GM23338 (cell line): ENCODE measurements around the gene SOHLH1. TPM values are rescaled to one million over a fixed set of nuclear protein-coding genes. Genes with fewer than 3 reads are reported as not detected.

Experiments used
- ATAC-seq: fragments of 200-7000 bp; cut with Tn5 transposase; 3 replicates; pipeline ENCODE4 v1.9.1; 2020
- DNase-seq: peaks from one replicate; pipeline ENCODE4 v3.0.0-alpha.2; 2015; ENCODE audit warnings: low spot score
- H2AFZ ChIP-seq: fragments of 200-600 bp; sonication (generic); 2 replicates; pipeline ENCODE4 v1.8.0; 2016; ENCODE audit warnings: antibody characterized with exemption, mild to moderate bottlenecking, moderate library complexity
- H3F3A ChIP-seq: fragments of 200-600 bp; sonication (generic); replicated peaks from 2 replicates; pipeline ENCODE4 v1.8.0; 2017; ENCODE audit warnings: antibody characterized with exemption, mixed run types, low read depth
- H3K27ac ChIP-seq: fragments of 200-600 bp; sonication (generic); 2 replicates; pipeline ENCODE4 v1.6.1; 2016; ENCODE audit warnings: low read depth
- H3K27me3 ChIP-seq: fragments of 200-600 bp; sonication (generic); 2 replicates; pipeline ENCODE4 v1.8.0; 2016; ENCODE audit warnings: mild to moderate bottlenecking, mixed run types, moderate library complexity; ENCODE audit not compliant: insufficient read depth
- H3K36me3 ChIP-seq: fragments of 200-600 bp; sonication (generic); 2 replicates; pipeline ENCODE4 v1.8.0; 2016; ENCODE audit warnings: mild to moderate bottlenecking; ENCODE audit not compliant: insufficient read depth
- H3K4me1 ChIP-seq: fragments of 200-600 bp; sonication (generic); 2 replicates; pipeline ENCODE4 v1.8.0; 2016; ENCODE audit warnings: mild to moderate bottlenecking, moderate library complexity; ENCODE audit not compliant: insufficient read depth
- H3K4me2 ChIP-seq: fragments of 200-600 bp; sonication (generic); 2 replicates; pipeline ENCODE4 v1.7.1; 2017; ENCODE audit warnings: mixed run types
- H3K4me3 ChIP-seq: fragments of 200-600 bp; sonication (generic); 2 replicates; pipeline ENCODE4 v1.6.1; 2016; ENCODE audit warnings: mixed run types
- H3K79me2 ChIP-seq: fragments of 200-600 bp; sonication (generic); replicated peaks from 2 replicates; pipeline ENCODE4 v1.8.0; 2017; ENCODE audit warnings: mild to moderate bottlenecking; ENCODE audit not compliant: insufficient read depth
- H3K9me2 ChIP-seq: fragments of 200-600 bp; sonication (generic); 2 replicates; pipeline ENCODE4 v1.8.0; 2017; ENCODE audit not compliant: insufficient read depth
- H4K20me1 ChIP-seq: fragments of 200-600 bp; sonication (generic); replicated peaks from 2 replicates; pipeline ENCODE4 v1.8.0; 2017; ENCODE audit warnings: mild to moderate bottlenecking; ENCODE audit not compliant: insufficient read depth
- H3K27ac Mint-ChIP-seq: 2 replicates; pipeline ENCODE4 v1.8.0; 2020; ENCODE audit warnings: inconsistent platforms, mild to moderate bottlenecking, moderate library complexity, mixed read lengths
- H3K27me3 Mint-ChIP-seq: 3 replicates; pipeline ENCODE4 v1.8.0; 2022; ENCODE audit warnings: low read depth, mild to moderate bottlenecking, moderate library complexity, mixed read lengths, inconsistent platforms; ENCODE audit not compliant: insufficient read depth, poor library complexity
- H3K36me3 Mint-ChIP-seq: 3 replicates; pipeline ENCODE4 v1.8.0; 2021; ENCODE audit warnings: low read depth, mild to moderate bottlenecking, inconsistent platforms, moderate library complexity, mixed read lengths
- H3K4me1 Mint-ChIP-seq: 3 replicates; pipeline ENCODE4 v1.8.0; 2020; ENCODE audit warnings: mild to moderate bottlenecking, inconsistent platforms, mixed read lengths
- H3K4me3 Mint-ChIP-seq: 3 replicates; pipeline ENCODE4 v1.8.0; 2021; ENCODE audit warnings: moderate library complexity, mild to moderate bottlenecking, inconsistent platforms, mixed read lengths
- H3K9me3 Mint-ChIP-seq: 3 replicates; pipeline ENCODE4 v1.8.0; 2020; ENCODE audit warnings: moderate library complexity, mild to moderate bottlenecking, inconsistent platforms, mixed read lengths
- CREB1 ChIP-seq: fragments of 250-450 bp; sonication (Bioruptor Pico); IDR thresholded peaks from 2 replicates; pipeline ENCODE4 v1.5.0; 2020; ENCODE audit warnings: low read depth, mild to moderate bottlenecking, moderate library complexity
- EZH2 ChIP-seq: fragments of 200-600 bp; sonication (generic); IDR thresholded peaks from one replicate; pipeline ENCODE4 v1.8.0; 2017; ENCODE audit warnings: antibody characterized with exemption, mild to moderate bottlenecking, low read depth; ENCODE audit not compliant: unreplicated experiment
- EZH2phosphoT487 ChIP-seq: fragments of 200-600 bp; sonication (generic); IDR thresholded peaks from one replicate; pipeline ENCODE4 v1.8.1; 2018; ENCODE audit warnings: antibody characterized with exemption; ENCODE audit not compliant: unreplicated experiment
- JUNB ChIP-seq: IDR thresholded peaks from one replicate; pipeline ENCODE4 v1.6.1; 2016; ENCODE audit warnings: antibody characterized with exemption; ENCODE audit not compliant: unreplicated experiment
- NANOG ChIP-seq: IDR thresholded peaks from 2 replicates; pipeline ENCODE4 v1.6.1; 2016; ENCODE audit warnings: antibody characterized with exemption, borderline replicate concordance
- POLR2AphosphoS5 ChIP-seq: IDR thresholded peaks from 2 replicates; pipeline ENCODE4 v1.6.1; 2016; ENCODE audit warnings: antibody characterized with exemption, low read depth
- STAT1 ChIP-seq: IDR thresholded peaks from one replicate; pipeline ENCODE4 v1.6.1; 2016; ENCODE audit warnings: antibody characterized with exemption; ENCODE audit not compliant: unreplicated experiment
- ZNF114 ChIP-seq: fragments of 250-450 bp; sonication (Bioruptor Pico); IDR thresholded peaks from 2 replicates; pipeline ENCODE4 v1.5.0; 2020; ENCODE audit warnings: mild to moderate bottlenecking, moderate library complexity
- ZNF331 ChIP-seq: fragments of 250-450 bp; sonication (Bioruptor Pico); IDR thresholded peaks from 2 replicates; pipeline ENCODE4 v1.5.0; 2020; ENCODE audit warnings: low read depth, mild to moderate bottlenecking, moderate library complexity
- polyA plus RNA-seq: library from polyadenylated mRNA; unstranded; fragments of >200 nt; fragmentation: Nextera tagmentation; extraction: Ambion mirVana; gene quantifications from 2 replicates; pipeline ENCODE4 v1.2.1, GENCODE V29; 2016
- total RNA-seq: library from RNA; depleted of rRNA; stranded (reverse); fragments of >200 nt; shearing (Covaris generic); gene quantifications from 2 replicates; pipeline ENCODE4 v1.2.3, GENCODE V29; 2014
- TF ChIP-seq, protein P1 (sequence below): IDR thresholded peaks from one replicate; pipeline ENCODE4 v1.6.1; 2018; ENCODE audit warnings: antibody characterized with exemption; ENCODE audit not compliant: unreplicated experiment
- TF ChIP-seq, protein P2 (sequence below): IDR thresholded peaks from 2 replicates; pipeline ENCODE4 v1.6.1; 2016; ENCODE audit warnings: antibody characterized with exemption
- TF ChIP-seq, protein P3 (sequence below), 2 experiments: fragments of 200-600 bp in 1 of 2; sonication (generic) in 1 of 2; conservative IDR thresholded peaks; 2 replicates each; pipeline versions ENCODE4 v1.5.1 to v1.6.1; 2016 to 2017; ENCODE audit warnings: antibody characterized with exemption in 2 of 2, low read depth in 2 of 2, mild to moderate bottlenecking in 2 of 2, moderate library complexity in 1 of 2

The SOHLH1 gene
- total and polyA plus RNA-seq, 2 experiments from 2014 or later: 0.21 TPM; not detected in 1

DNA sequence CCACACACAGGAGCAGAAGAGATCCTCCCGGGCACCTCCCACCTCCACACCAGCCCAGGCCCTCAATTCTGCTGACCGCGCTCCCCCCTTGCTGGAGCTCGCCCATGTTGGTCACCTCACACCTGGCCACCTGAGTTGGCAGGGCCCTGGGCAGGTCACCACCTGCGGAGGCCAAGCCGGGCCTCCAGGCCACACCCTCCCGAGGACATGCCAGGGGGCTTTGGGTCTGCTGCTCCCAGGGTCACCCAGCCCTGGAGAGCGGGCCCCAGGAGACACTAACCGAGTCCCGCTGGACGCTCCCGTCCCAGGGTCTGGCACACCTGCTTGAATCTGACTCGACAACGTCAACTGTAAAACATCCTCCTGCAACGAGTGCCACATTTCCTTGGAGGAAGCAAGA is 2.1 kb downstream of the SOHLH1 start:
- Mint-ChIP-seq H3K27ac (no peak overlapping the region), H3K4me1 (no peaks in the 10 kb centered on the region), H3K9me3 (no peaks in the 10 kb centered on the region), H3K27me3 (peaks cover 6% of the 10 kb centered on the region), H3K4me3 (no peak overlapping the region), H3K36me3 (no peaks in the 10 kb centered on the region)
- DNase-seq (no peak), ATAC-seq (no peak)
- Histone ChIP-seq H3F3A (no peaks in the 10 kb centered on the region), H3K4me1 (no peaks in the 10 kb centered on the region), H3K4me2 (no peak overlapping the region), H3K4me3 (no peak overlapping the region), H3K79me2 (no peaks in the 10 kb centered on the region), H3K36me3 (no peaks in the 10 kb centered on the region), H4K20me1 (no peaks in the 10 kb centered on the region), H3K27ac (no peak overlapping the region), H3K9me2 (no peaks in the 10 kb centered on the region), H3K27me3 (0 out of 2 replicates have a peak, but pooled peaks cover 3% of the 10 kb centered on the region), H2AFZ (no peak overlapping the region)
- no peak for TF ChIP-seq JUNB
- TF ChIP-seq, protein P1, sequence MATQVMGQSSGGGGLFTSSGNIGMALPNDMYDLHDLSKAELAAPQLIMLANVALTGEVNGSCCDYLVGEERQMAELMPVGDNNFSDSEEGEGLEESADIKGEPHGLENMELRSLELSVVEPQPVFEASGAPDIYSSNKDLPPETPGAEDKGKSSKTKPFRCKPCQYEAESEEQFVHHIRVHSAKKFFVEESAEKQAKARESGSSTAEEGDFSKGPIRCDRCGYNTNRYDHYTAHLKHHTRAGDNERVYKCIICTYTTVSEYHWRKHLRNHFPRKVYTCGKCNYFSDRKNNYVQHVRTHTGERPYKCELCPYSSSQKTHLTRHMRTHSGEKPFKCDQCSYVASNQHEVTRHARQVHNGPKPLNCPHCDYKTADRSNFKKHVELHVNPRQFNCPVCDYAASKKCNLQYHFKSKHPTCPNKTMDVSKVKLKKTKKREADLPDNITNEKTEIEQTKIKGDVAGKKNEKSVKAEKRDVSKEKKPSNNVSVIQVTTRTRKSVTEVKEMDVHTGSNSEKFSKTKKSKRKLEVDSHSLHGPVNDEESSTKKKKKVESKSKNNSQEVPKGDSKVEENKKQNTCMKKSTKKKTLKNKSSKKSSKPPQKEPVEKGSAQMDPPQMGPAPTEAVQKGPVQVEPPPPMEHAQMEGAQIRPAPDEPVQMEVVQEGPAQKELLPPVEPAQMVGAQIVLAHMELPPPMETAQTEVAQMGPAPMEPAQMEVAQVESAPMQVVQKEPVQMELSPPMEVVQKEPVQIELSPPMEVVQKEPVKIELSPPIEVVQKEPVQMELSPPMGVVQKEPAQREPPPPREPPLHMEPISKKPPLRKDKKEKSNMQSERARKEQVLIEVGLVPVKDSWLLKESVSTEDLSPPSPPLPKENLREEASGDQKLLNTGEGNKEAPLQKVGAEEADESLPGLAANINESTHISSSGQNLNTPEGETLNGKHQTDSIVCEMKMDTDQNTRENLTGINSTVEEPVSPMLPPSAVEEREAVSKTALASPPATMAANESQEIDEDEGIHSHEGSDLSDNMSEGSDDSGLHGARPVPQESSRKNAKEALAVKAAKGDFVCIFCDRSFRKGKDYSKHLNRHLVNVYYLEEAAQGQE: no peak
- no peak for TF ChIP-seq ZNF331 (CRISPR knock-in tag)
- TF ChIP-seq CREB1 (CRISPR knock-in tag): no peak
- TF ChIP-seq ZNF114 (CRISPR knock-in tag): no peak
- no peak for TF ChIP-seq EZH2
- no peak for TF ChIP-seq POLR2AphosphoS5
- no peak for TF ChIP-seq STAT1
- no peak for TF ChIP-seq NANOG
- TF ChIP-seq, protein P2, sequence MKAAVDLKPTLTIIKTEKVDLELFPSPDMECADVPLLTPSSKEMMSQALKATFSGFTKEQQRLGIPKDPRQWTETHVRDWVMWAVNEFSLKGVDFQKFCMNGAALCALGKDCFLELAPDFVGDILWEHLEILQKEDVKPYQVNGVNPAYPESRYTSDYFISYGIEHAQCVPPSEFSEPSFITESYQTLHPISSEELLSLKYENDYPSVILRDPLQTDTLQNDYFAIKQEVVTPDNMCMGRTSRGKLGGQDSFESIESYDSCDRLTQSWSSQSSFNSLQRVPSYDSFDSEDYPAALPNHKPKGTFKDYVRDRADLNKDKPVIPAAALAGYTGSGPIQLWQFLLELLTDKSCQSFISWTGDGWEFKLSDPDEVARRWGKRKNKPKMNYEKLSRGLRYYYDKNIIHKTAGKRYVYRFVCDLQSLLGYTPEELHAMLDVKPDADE: no peak
- no peak for TF ChIP-seq EZH2phosphoT487
- TF ChIP-seq, protein P3, sequence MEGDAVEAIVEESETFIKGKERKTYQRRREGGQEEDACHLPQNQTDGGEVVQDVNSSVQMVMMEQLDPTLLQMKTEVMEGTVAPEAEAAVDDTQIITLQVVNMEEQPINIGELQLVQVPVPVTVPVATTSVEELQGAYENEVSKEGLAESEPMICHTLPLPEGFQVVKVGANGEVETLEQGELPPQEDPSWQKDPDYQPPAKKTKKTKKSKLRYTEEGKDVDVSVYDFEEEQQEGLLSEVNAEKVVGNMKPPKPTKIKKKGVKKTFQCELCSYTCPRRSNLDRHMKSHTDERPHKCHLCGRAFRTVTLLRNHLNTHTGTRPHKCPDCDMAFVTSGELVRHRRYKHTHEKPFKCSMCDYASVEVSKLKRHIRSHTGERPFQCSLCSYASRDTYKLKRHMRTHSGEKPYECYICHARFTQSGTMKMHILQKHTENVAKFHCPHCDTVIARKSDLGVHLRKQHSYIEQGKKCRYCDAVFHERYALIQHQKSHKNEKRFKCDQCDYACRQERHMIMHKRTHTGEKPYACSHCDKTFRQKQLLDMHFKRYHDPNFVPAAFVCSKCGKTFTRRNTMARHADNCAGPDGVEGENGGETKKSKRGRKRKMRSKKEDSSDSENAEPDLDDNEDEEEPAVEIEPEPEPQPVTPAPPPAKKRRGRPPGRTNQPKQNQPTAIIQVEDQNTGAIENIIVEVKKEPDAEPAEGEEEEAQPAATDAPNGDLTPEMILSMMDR (conservative IDR thresholded peaks at IDR 0.05; ENCODE audit: low read depth in 2 of 2): no peak
